Posterior cingulate gyrus (tissue), 11 donors: Measurements from ENCODE around the gene BAAT.

Experiments used
- DNase-seq, 10 donors: peaks; one replicate each; pipeline versions ENCODE4 v3.0.0 to v3.0.0-alpha.2; 2020 to 2021; ENCODE audit warnings: mixed read lengths in 3 of 10
- intact Hi-C: fragments of 100-400 bp; cut with DNase I; formaldehyde crosslinking; loops from one replicate; pipeline ENCODE4 v1.15.1; 2023

The BAAT gene

DNA sequence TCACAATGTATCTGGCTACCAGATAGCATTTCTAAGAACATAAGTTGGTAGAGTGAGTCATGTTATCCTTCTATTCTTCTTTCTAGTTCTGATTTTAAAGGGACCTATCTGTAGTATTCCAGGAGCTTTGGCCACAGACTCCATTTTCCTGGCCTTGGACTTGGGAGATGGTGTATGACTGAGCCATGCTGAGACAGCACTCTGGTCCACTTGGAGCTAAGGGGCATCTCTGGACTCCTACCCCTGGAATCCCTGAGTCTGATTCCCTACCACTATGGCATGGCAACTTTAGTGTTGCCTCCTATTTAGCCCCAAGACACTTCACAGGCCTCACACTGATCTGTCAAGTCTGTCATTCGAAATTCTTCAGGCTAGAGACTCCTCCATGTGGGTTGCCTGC is 58.8 kb downstream of the BAAT start:
- intact Hi-C loops, result no loop called here
- DNase-seq, result no peak

- intact Hi-C loops, result no loop called here
- no peak for DNase-seq
Observed at GRCh38 chr9:101325053-101325452, 59.8 kb downstream of the BAAT start.

- intact Hi-C loops, result no loop called here
- no peak for DNase-seq
Observed at GRCh38 chr9:101324245-101324804, 60.5 kb downstream of the BAAT start.

GRCh38 chr9:101323129-101323528 is 61.7 kb downstream of the BAAT start:
- DNase-seq, result no peak
- intact Hi-C loops, result no loop called here

GRCh38 chr9:101317735-101318134 is 67.1 kb downstream of the BAAT start:
- intact Hi-C loops, result no loop called here
- DNase-seq, result no peak

DNA sequence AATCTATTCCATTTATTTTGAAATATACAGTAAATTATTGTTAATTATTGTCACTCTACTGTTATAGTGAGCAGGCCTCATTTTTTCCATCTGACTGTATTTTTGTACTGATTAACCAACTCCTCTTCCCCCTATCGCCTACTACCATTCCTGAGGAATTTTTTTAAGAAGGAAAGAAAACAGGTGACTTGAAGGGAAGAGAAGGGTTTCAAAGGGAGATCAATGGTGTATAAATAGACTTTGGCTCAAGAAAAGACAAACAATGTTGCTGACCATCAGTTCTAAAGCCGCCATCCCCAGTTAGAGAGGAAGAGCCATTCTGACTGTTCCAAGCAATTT is 69.7 kb downstream of the BAAT start:
- intact Hi-C loops, result no loop called here

DNA sequence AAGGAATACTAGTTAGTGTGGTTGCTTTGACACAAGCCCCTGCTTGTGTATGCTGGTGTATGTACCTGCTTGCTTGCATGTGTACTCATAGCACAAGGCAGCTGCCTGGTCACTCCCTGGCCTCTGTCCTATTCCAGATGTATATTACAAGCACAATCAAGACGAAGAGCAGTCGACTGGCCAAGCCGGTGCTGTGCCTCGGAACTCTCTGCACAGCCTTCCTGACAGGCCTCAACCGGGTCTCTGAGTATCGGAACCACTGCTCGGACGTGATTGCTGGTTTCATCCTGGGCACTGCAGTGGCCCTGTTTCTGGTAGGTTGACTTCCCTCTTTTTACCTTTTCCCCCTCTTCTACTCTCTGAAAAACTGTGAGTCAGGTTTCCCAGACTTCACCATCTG is 72.1 kb downstream of the BAAT start:
- intact Hi-C loops, result loop anchor here (5.0 kb wide), 1 partner anchor 75 kb away; no protein-coding TSS in a partner anchor
- DNase-seq, result peak in 1 of 10 donors; percentile 66

More for the DNA sequence above, 69.7 kb downstream of the BAAT start:
- no peak for DNase-seq

- no peak for DNase-seq
- intact Hi-C loops, result loop anchor here (1.0 to 5.0 kb wide), 4 partner anchors 75 to 709 kb away; no protein-coding TSS in a partner anchor
Observed at GRCh38 chr9:101311758-101312420, 72.9 kb downstream of the BAAT start.

GRCh38 chr9:101311191-101311590 is 73.6 kb downstream of the BAAT start:
- intact Hi-C loops, result loop anchor here (1.0 to 5.0 kb wide), 4 partner anchors 74 to 708 kb away; no protein-coding TSS in a partner anchor
- no peak for DNase-seq
